NCI-H82 treated with DMSO at 0.1 percent for 48 hours (cell line): ENCODE data around the gene ANXA11.
"Not testable (repeated sequence)": the region's sequence is repeated elsewhere in the genome, so short reads cannot be mapped to it uniquely, and the experiment has no call there.

Experiments
- DNase-seq: peaks from one replicate; lab custom pipeline; 2025; ENCODE audit not compliant: unreplicated experiment; lab: John Stamatoyannopoulos, UW

ANXA11 gene

DNA sequence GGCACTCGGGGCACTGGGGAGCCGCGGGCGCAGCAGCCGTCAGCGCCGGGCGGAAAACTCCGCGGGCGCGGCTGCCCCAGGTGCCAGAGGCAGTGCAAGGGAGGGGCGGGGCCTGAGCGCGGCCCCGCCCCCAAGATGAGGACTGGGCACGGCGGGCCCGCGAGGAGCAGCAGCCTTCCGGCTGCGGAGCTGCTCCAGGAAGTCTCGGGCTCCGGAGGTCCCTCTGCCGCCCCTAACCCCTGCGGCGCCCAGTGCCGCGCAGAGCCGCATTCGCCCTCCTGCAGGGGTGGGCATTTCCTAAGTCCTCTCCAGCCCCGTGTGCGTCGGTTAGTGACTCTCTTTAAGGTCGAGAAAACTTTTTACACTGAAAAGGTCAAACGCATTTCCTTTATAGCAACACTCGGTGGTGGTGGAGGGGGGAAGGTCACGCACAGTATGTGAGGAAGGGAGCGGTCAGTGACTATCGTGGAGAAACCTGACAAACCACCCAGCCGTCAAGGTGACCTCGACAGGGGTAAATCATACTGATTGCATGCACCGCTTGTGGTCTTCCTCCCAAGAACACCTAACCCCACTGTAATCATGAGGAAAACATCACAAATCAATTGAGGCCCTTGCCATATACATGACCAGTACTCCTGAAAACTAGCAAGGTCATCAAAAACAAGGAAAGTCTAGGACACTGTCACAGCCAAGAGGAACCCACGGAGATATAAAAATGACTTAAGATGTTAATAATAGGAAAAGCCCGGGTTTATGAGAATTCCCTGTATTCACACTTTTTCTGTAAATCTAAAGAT, at the start of gene ANXA11:
Gene ANXA11, minus strand, starts transcription at position 61 of the 800 bp plus-strand sequence. CDS start 32,676 bp downstream, outside the sequence.
- peak; percentile 54 for DNase-seq

DNA sequence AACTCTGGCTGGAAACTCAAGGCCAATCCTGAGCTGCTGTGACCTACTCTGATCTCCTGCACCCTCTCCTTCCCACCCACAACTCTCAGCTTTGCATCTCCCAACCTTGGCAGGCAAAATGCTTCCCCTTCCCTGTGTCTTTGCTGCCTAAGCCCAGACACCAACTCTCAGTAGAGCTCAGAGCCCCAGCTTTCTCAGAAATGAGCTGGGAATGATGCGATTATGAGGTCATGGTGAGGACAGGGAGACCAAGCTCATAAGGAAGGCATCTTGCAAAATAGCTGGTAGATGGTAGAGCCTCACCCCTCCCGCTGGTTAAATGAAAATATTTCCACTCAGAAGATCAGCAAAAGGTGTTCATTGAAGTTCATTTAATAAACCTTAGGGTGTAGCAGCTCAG, 49.4 kb upstream of the ANXA11 start:
- DNase-seq = not testable (repeated sequence)

DNA sequence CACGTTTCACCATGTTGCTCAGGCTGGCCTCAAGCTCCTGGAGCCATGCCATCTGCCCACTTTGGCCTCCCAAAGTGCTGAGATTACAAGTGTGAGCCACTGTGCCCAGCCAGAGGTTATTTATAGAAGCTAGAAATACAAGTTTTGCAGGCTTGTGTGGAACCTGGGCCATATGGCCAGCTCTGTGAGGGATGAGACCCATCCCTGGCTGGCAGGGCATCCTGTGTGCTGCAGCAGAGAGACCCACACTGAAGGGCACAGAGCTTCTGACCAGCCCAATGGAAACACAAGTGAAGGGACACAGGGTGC, 48.6 kb upstream of the ANXA11 start:
- not testable (repeated sequence) for DNase-seq

DNA sequence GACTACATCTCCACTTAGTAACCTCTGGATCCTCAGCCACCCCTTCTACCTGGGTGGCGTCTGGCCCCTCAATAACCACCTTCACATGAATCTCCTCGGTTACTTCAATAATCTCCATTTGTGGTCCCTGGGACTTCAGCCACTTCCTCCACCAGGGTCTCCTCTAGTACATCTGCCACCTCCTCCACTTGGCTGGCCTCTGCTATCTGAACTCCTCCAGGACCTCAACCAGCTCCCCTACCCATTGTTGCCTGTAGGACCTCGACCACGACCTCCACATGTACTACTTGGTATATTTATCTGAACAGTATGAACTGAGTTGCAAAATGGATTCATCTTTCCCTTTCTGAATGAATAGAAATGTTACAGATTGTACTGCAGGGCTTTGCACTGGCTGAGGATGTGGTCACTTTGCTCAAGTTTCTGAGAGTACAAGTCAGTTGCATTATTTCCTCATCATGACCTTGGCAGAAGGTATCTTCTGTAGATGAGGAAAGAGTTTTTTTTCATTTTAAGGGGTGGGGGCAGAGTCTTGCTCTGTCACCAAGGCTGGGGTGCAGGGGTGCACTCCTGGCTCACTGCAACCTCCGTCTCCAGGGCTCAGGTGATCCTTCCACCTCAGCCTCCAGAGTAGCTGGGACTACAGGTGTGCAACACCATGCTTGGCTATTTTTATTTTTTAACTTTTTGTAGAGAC, 48.1 kb upstream of the ANXA11 start:
- no peak for DNase-seq

DNA sequence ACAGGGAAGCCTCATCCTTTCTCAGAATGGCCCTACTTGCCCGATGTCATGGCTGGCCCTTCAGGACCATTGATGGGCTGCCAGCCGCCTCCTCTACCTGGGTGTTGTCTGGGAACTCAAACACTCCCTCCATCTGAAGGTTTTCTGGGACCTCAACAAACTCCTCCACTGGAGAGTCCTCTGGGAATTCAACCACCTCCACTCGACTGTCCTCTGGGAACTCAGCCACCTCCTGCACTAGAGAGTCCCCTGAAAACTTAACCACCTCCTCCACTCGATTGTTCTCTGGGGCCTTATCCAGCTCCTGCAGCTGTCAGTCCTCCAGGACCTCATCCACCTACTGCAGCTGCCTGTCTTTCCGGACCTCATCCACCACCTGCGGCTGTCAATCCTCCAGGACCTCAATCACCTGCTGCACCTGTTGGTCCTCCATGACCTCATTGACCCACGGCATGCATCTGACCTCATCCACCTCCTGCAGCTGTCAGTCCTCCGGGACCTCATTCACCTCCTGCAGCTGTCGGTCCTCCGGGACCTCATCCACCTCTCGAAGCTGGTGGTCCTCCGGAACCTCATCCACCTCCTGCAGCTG, 47.1 kb upstream of the ANXA11 start:
- no peak for DNase-seq

DNA sequence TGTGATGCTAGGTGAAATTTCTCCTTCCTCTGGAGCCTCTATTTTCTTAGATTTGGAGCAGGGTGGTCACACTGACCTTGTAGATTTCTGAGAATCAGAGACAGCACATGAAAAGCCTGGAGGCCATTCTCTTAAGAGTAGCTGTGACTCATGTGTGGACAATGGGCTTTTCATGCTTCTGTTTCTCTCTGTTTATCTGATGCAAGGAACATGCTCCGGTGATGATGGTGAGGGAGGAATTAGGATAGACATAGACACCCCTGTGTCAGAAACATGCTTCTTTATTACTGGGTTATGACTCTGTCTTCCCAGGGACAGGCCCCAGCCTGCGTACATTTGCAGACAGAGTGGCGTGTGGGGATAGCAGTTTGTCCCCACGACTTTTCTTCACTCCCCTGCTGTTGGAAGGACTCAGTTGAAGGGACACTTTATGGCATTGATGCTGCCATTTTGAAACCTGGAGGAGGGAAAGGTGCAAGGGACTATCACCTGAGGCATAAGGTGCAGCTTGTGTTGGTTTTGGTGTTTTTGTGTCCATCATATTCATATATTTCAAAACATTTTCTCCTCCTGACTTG, 46.5 kb upstream of the ANXA11 start:
- DNase-seq = not testable (repeated sequence)

DNA sequence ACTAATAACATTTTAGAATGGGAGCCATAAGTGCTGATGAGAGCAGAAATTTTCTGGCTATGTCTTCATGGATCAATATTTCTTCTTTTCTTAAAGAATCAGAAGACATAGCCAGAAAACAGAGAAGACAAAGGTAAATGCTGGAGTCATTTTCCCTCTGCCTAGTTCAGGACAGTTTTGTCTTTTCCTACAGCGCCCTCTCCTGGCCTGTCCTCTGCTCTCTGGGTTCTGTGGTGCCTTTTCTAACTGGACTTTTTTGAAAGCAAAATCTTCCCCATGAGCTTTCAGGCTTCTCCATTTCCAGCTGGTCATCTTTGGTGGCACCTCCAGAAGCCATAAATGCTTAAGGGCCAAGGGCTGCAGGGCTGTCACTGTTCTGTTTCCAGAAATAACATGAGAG, 45.1 kb upstream of the ANXA11 start:
- not testable (repeated sequence) for DNase-seq

DNA sequence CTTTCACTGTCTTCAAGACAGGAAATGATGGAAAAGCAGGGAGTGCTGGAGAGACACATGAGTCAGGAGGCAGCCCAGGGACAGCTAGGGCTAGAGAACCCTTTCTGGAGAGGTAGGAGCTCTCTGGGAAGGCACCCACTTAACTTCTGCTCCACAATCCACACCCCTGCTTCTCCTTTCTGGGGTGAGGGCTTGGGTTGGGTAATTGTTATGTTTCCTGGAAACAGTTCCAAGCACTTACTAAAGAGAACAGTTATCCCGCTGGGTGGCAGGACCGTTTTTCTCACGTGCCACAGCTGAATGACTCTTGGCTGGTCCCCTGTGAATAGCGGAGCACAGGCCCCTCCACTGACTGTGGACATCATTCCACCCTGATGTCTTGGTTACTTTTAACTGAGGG, 44.6 kb upstream of the ANXA11 start:
- not testable (repeated sequence) for DNase-seq

DNA sequence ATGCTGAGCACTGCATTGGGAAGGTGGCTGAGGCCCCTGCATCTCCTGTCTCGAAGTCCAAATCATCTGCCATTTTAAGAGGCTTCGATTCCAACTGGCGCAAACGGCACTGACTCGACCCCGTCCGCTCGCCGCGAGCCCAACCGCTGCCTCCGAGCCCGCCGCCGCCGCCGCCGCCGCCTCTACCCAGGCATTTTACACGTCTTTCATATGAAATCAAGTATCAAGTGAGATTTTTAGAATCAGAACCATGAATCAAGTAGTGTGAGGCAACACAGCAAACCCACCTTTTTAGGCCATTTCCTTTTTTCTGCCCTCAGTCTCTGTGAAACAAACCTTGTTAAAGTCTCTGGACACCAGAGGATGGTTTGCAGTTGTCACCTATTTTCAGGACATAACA, 42.3 kb upstream of the ANXA11 start:
- not testable (repeated sequence) for DNase-seq

DNA sequence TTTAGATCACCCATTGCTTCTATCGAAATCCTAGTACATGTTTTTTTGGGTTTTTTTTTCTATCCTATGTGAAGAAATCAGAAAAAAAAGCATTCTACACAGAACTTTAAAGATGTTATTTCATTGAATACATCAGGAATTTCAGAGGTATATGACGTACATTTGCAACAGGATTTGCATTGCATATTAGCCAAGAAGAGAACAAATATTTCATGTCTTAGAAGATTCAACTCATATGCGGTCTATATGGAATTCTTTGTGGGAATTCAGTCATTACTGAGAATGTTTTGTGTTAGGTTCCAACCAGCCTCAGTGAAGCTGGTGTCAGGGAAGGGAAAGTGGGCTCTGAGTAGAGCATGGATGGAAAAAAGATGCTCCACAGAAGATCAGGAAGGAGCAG, 39.0 kb upstream of the ANXA11 start:
- DNase-seq = not testable (repeated sequence)

DNA sequence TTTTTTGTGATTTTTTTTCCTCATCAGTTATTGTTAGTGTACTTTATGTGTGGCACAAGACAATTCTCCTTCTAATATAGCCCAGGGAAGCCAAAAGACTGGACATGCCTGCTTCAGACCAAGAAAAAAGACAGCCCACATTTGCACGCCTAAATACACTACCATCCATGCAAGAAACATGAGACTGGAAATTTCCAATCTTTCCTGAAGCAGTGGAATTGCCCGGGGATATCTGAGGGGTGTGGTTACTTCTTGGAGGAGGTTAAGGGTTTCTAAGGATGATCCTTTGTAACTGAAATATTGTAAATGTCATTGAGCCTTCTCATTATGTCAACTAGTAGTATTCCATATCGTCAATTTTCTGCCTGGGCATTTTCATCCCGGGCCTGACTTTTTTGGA, 37.0 kb upstream of the ANXA11 start:
- DNase-seq = not testable (repeated sequence)

DNA sequence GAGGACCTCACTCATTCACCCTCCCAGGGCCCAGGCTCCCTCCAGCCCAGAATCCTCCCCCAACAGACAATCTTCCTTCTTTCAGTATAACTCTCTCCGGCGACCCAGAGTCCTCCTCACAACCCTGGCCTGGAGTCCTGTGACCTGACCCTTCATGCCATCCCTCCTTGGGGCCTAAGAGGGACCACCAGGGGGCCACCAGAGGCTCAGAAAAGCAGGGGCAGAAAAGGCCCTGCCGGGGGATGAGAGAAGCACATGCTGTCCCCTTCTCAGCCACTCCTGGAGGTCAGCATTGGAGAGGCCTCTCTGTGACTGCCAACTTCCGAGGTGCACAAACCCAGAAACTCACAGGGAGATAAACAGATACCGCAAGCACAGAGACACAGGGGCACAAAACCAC, 31.1 kb upstream of the ANXA11 start:
- DNase-seq = not testable (repeated sequence)

DNA sequence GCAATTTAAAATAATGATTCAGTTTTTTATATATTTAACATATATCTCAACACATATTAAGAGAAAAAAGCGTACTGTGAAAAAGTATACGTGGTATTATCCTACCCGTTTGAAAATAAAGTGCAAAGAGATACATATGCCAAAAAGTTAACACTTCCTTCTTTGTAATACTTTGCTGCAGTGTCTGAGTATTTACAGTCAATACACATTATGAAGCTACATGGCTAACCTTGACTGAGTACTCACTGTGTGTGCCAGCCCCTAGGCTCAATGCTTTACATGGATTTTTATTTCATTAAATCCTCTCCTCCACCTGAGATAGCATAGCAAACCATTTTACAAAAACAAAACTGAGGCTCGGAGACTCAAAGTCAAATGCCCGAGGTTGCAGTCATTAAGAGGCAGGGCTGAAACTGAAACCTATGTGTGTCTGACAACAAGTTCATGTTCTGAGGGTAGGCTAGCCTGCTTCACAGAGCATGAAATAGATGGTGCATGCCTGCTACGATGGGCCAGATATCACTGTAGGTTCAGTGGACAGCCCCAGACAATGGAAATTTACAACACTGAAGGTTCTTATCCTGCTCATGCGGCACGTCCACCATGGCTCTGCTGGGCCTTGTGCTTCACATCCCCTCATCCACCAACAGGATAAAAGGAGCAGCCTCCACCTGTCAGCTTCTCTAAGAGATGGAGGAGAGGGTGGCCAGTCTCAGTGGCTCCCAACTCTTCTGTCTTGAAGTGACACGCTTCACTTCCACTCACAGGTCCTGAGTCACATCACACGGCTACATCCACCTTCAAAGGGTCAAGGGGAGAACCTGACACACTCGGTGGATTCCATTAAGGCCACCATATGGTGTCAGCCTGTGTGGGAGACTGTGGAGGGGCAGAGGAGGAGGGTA, 29.2 kb upstream of the ANXA11 start:
- DNase-seq = peak; percentile 8

DNA sequence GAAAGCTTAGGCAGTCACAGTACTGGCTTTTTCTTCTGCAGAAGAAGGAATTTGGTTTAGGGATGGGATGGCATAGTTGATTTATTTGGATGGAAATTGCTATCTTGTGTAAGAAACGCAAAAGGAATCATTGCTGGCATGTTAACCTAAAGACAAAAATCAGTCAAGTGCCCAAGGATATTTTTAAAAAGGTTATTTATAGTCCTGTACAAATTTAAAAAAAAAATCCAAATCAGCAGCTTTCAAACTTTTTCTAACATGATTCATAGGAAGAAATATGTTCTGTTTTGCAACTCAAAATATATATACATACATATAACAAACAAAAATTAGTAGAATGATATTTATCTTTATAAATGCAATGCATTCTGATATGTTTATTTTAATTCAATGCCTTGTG, 28.5 kb upstream of the ANXA11 start:
- not testable (repeated sequence) for DNase-seq

DNA sequence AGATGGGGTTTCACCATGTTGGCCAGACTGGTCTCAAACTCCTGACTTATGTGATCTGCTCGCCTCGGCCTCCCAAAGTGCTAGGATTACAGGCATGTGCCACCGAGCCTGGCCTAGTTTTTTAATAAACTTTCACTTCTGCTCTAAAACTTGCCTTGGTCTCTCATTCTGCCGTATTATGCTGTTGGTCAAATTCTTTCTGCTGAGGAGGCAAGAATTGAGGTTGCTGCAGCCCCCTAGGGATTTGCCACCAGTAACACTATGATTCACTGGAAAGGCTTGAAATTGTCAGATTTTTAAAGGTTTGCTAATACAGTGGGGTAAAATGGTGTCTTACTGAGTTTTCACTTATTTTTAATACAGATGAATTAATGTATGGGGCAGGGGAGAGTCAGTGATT, 21.4 kb upstream of the ANXA11 start:
- DNase-seq = not testable (repeated sequence)

DNA sequence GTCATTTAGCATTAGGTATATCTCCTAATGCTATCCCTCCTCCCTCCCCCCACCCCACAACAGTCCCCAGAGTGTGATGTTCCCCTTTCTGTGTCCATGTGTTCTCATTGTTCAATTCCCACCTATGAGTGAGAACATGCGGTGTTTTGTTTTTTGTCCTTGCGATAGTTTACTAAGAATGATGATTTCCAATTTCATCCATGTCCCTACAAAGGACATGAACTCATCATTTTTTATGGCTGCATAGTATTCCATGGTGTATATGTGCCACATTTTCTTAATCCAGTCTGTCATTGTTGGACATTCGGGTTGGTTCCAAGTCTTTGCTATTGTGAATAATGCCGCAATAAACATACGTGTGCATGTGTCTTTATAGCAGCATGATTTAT, 17.7 kb upstream of the ANXA11 start:
- not testable (repeated sequence) for DNase-seq

DNA sequence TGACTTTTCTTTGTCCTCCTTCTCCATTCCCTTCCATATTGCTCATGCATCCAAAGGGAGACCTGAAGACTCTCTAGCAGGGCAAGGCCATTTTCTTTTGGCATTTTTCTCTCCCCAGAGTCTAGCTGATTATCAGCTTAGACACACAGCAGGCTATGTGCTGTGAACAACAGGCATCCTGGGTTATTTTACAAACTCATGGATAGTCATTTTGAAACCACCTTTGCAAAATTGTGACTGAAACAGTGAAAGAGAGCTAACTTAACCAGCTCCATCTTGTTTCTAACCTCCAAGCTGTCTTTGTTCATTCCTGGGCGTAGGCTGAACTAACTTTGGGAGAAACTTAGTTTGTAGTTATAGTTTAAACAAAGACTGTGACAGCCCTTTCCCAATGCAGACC, 13.5 kb upstream of the ANXA11 start:
- not testable (repeated sequence) for DNase-seq

DNA sequence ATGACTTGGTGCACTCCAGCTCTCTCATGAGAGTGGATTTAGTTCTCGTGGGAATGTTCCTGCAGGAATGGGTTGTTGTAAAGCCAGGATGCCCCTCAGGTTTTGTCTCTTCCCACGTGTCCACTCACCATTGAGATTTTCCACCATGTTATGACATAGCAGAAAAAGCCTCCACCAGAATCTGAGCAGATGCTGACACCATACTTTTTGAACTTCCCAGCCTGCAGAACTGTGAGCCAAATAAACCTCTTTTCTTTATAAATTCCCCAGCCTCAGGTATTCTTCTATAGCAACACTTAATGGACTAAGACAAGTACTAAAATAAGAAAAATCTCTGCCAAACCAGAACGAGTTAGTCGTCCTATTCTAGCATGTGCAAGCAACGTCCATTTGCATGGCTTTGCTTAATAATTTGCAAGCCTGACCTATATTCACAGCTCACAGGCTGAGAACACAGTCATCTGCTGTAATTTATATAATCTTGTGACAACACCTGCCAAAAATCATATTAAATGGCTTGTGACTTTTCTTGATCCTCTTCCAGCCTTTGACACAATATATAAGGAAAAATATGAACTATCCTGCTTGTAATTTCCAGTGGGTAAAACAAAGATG, 9.1 kb upstream of the ANXA11 start:
- not testable (repeated sequence) for DNase-seq

DNA sequence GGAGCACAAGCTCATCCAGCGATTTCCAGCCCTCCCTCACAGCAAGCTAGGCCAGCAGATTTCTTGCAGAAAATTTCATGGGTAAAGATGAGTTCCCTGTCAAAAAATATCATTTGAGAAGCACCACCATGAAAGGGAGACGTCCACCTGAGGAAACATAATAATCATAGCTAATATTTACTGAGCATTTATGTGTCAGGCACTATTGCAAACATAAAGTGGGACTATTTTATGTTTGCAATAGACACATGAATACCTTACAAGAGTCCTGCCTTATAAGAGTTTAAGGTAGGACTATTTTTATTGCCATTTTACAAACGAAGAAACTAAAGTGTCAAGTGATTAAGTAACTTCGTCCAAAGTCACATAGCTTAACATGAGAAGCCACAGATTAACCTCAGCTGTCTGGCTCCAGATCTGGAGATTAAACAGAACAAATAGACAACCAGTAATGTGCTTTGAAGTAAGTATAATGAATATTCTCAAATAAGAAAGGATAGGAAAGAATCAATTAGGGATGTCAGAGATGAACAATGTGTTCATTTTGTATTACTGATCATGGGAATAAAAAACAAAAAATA, 7.3 kb upstream of the ANXA11 start:
- not testable (repeated sequence) for DNase-seq

DNA sequence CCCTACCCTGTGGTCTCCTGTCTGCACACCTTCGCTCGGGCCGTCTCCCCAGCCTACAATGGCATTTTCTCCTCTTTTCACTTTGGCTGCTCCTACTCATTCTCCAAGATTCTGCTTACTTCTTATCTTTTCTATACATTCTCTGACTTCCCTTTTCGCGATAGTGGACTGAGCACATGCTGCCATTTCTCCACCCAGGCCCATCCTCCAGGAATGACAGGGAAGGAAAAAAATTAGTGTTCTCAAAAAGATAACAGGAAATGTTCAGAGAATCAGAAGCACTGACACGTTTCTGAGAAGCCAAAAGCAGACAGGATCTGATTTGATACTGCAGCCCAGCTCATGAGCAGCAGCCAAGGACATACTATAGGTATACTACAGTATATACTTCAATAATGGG, 6.4 kb upstream of the ANXA11 start:
- no peak for DNase-seq
